ENCODE results near the gene SMIM9. TPM values are rescaled to one million over a fixed set of nuclear protein-coding genes. Genes with fewer than 3 reads are reported as not detected.

Gene SMIM9
- total and polyA plus RNA-seq, 2 donors from 2014 or later: not detected

- H3K27me3 ChIP-seq (ENCODE audit: control insufficient read depth, insufficient read depth, low read length): no peaks in the 10 kb centered on the region
- no peak overlapping the region for H3K4me3 ChIP-seq (ENCODE audit: low read length in 3 of 3)
- intact Hi-C loops (cut with DNase I): no loop called here
- H3K36me3 ChIP-seq (ENCODE audit: control insufficient read depth in 2 of 3, insufficient read depth in 3 of 3, low read length in 3 of 3): peaks cover 0 to 2% (median 0%) of the 10 kb centered on the region in 3 donors
- no peaks in the 10 kb centered on the region for H3K4me1 ChIP-seq (ENCODE audit: control insufficient read depth in 2 of 3, insufficient read depth in 2 of 3, low read depth in 1 of 3, low read length in 3 of 3)
- no peak for DNase-seq
- H3K27ac ChIP-seq (ENCODE audit: low read depth in 2 of 2, low read length in 2 of 2): no peak overlapping the region
- no peak for FAIRE-seq
- TF ChIP-seq CTCF (IDR thresholded peaks at IDR 0.05; ENCODE audit: borderline replicate concordance, extremely low read depth, insufficient read depth): no peak
- no peaks in the 10 kb centered on the region for H3K9me3 ChIP-seq (ENCODE audit: control insufficient read depth in 2 of 3, insufficient read depth in 1 of 3, low read length in 3 of 3)
- no peak overlapping the region for H3K9ac ChIP-seq (ENCODE audit: low read length in 3 of 3)
Measured at GRCh38 chrX:154855256-154855655, 20.8 kb upstream of the SMIM9 start.

GRCh38 chrX:154850957-154851611 is 16.6 kb upstream of the SMIM9 start:
- H3K9ac ChIP-seq (ENCODE audit: low read length in 3 of 3): no peak overlapping the region
- intact Hi-C loops (cut with DNase I): no loop called here
- no peak overlapping the region for H3K27ac ChIP-seq (ENCODE audit: low read depth in 2 of 2, low read length in 2 of 2)
- TF ChIP-seq CTCF (IDR thresholded peaks at IDR 0.05; ENCODE audit: borderline replicate concordance, extremely low read depth, insufficient read depth): no peak
- DNase-seq (no peak), FAIRE-seq (no peak)
- H3K36me3 ChIP-seq (ENCODE audit: control insufficient read depth in 2 of 3, insufficient read depth in 3 of 3, low read length in 3 of 3): no peaks in the 10 kb centered on the region
- H3K27me3 ChIP-seq (ENCODE audit: control insufficient read depth, insufficient read depth, low read length): no peaks in the 10 kb centered on the region
- no peaks in the 10 kb centered on the region for H3K4me1 ChIP-seq (ENCODE audit: control insufficient read depth in 2 of 3, insufficient read depth in 2 of 3, low read depth in 1 of 3, low read length in 3 of 3)
- no peaks in the 10 kb centered on the region for H3K9me3 ChIP-seq (ENCODE audit: control insufficient read depth in 2 of 3, insufficient read depth in 1 of 3, low read length in 3 of 3)
- no peak overlapping the region for H3K4me3 ChIP-seq (ENCODE audit: low read length in 3 of 3)

GRCh38 chrX:154840856-154841255 is 6.4 kb upstream of the SMIM9 start:
- H3K36me3 ChIP-seq (ENCODE audit: control insufficient read depth in 2 of 3, insufficient read depth in 3 of 3, low read length in 3 of 3): no peaks in the 10 kb centered on the region
- H3K9ac ChIP-seq (ENCODE audit: low read length in 3 of 3): no peak overlapping the region
- H3K4me1 ChIP-seq (ENCODE audit: control insufficient read depth in 2 of 3, insufficient read depth in 2 of 3, low read depth in 1 of 3, low read length in 3 of 3): no peaks in the 10 kb centered on the region
- no peak overlapping the region for H3K27ac ChIP-seq (ENCODE audit: low read depth in 2 of 2, low read length in 2 of 2)
- TF ChIP-seq CTCF (IDR thresholded peaks at IDR 0.05; ENCODE audit: borderline replicate concordance, extremely low read depth, insufficient read depth): peak; percentile 44
- H3K27me3 ChIP-seq (ENCODE audit: control insufficient read depth, insufficient read depth, low read length): no peaks in the 10 kb centered on the region
- DNase-seq: peak in 2 of 5 donors; percentile 14 to 51
- no peaks in the 10 kb centered on the region for H3K9me3 ChIP-seq (ENCODE audit: control insufficient read depth in 2 of 3, insufficient read depth in 1 of 3, low read length in 3 of 3)
- no peak overlapping the region for H3K4me3 ChIP-seq (ENCODE audit: low read length in 3 of 3)
- intact Hi-C loops (cut with DNase I): no loop called here
- peak; percentile 85 for FAIRE-seq

- H3K9me3 ChIP-seq (ENCODE audit: control insufficient read depth in 2 of 3, insufficient read depth in 1 of 3, low read length in 3 of 3): no peaks in the 10 kb centered on the region
- TF ChIP-seq CTCF (IDR thresholded peaks at IDR 0.05; ENCODE audit: borderline replicate concordance, extremely low read depth, insufficient read depth): no peak
- no peaks in the 10 kb centered on the region for H3K27me3 ChIP-seq (ENCODE audit: control insufficient read depth, insufficient read depth, low read length)
- intact Hi-C loops (cut with DNase I): no loop called here
- no peak overlapping the region for H3K9ac ChIP-seq (ENCODE audit: low read length in 3 of 3)
- FAIRE-seq: no peak
- H3K4me1 ChIP-seq (ENCODE audit: control insufficient read depth in 2 of 3, insufficient read depth in 2 of 3, low read depth in 1 of 3, low read length in 3 of 3): no peaks in the 10 kb centered on the region
- H3K27ac ChIP-seq (ENCODE audit: low read depth in 2 of 2, low read length in 2 of 2): no peak overlapping the region
- H3K4me3 ChIP-seq (ENCODE audit: low read length in 3 of 3): no peak overlapping the region
- DNase-seq: no peak
- H3K36me3 ChIP-seq (ENCODE audit: control insufficient read depth in 2 of 3, insufficient read depth in 3 of 3, low read length in 3 of 3): no peaks in the 10 kb centered on the region
Measured at GRCh38 chrX:154836163-154836562, 1.7 kb upstream of the SMIM9 start.

Measured in kidney (tissue), 14 donors.